MM.1S (cell line): Measurements from ENCODE around the gene ABCB4.

Experiments
- DNase-seq: peaks from one replicate; pipeline ENCODE4 v3.0.0-alpha.2; 2015
- H2AFZ ChIP-seq: fragments of 300-600 bp; sonication (generic); 2 replicates; pipeline ENCODE4 v1.6.0; 2016; ENCODE audit warnings: antibody characterized with exemption, low read length
- H3F3A ChIP-seq: fragments of 300-600 bp; sonication (generic); 2 replicates; pipeline ENCODE4 v1.6.1; 2016; ENCODE audit warnings: mild to moderate bottlenecking, antibody characterized with exemption, low read length, moderate library complexity, mixed read lengths; ENCODE audit not compliant: insufficient read depth
- H3K27ac ChIP-seq: fragments of 300-600 bp; sonication (generic); 2 replicates; pipeline ENCODE4 v1.5.1; 2016; ENCODE audit warnings: mild to moderate bottlenecking, low read length
- H3K27me3 ChIP-seq: fragments of 300-600 bp; sonication (generic); replicated peaks from 2 replicates; pipeline ENCODE4 v1.6.0; 2016; ENCODE audit warnings: low read length; ENCODE audit not compliant: insufficient read depth
- H3K36me3 ChIP-seq: fragments of 300-600 bp; sonication (generic); replicated peaks from 2 replicates; pipeline ENCODE4 v1.6.1; 2016; ENCODE audit warnings: mild to moderate bottlenecking, low read length, mixed read lengths; ENCODE audit not compliant: insufficient read depth
- H3K4me1 ChIP-seq: fragments of 300-600 bp; sonication (generic); 2 replicates; pipeline ENCODE4 v1.6.1; 2016; ENCODE audit warnings: low read length, mixed read lengths
- H3K4me2 ChIP-seq: fragments of 300-600 bp; sonication (generic); 2 replicates; pipeline ENCODE4 v1.6.0; 2016; ENCODE audit warnings: low read depth, low read length
- H3K4me3 ChIP-seq: fragments of 300-600 bp; sonication (generic); 2 replicates; pipeline ENCODE4 v1.5.1; 2016; ENCODE audit warnings: low read length, mixed read lengths
- H3K79me2 ChIP-seq: fragments of 300-600 bp; sonication (generic); 2 replicates; pipeline ENCODE4 v1.6.1; 2016; ENCODE audit warnings: mixed run types, low read length, mixed read lengths
- H3K9ac ChIP-seq: fragments of 300-600 bp; sonication (generic); 2 replicates; pipeline ENCODE4 v1.6.1; 2016; ENCODE audit warnings: low read length, mixed read lengths
- H3K9me2 ChIP-seq: fragments of 300-600 bp; sonication (generic); replicated peaks from 2 replicates; pipeline ENCODE4 v1.6.1; 2016; ENCODE audit warnings: mild to moderate bottlenecking, low read length, mixed read lengths; ENCODE audit not compliant: insufficient read depth
- H3K9me3 ChIP-seq: fragments of 300-600 bp; sonication (generic); replicated peaks from 2 replicates; pipeline ENCODE4 v1.6.1; 2016; ENCODE audit warnings: mild to moderate bottlenecking, low read length, mixed read lengths; ENCODE audit not compliant: insufficient read depth
- H4K20me1 ChIP-seq: fragments of 300-600 bp; sonication (generic); 2 replicates; pipeline ENCODE4 v1.6.1; 2016; ENCODE audit warnings: mild to moderate bottlenecking, low read length, moderate library complexity, mixed read lengths; ENCODE audit not compliant: insufficient read depth
- EZH2 ChIP-seq: fragments of 300-600 bp; sonication (generic); optimal IDR thresholded peaks from 2 replicates; pipeline ENCODE3; 2017; ENCODE audit warnings: low read depth, mild to moderate bottlenecking, antibody characterized with exemption, low read length, mixed read lengths
- EZH2phosphoT487 ChIP-seq: fragments of 300-600 bp; sonication (generic); IDR thresholded peaks from 2 replicates; pipeline ENCODE4 v1.6.1; 2018; ENCODE audit warnings: antibody characterized with exemption, low read length
- TF ChIP-seq, protein P1 (sequence below): fragments of 300-600 bp; sonication (generic); IDR thresholded peaks from 2 replicates; pipeline ENCODE4 v1.5.1; 2016; ENCODE audit warnings: antibody characterized with exemption, low read length, mixed read lengths

The ABCB4 gene

DNA sequence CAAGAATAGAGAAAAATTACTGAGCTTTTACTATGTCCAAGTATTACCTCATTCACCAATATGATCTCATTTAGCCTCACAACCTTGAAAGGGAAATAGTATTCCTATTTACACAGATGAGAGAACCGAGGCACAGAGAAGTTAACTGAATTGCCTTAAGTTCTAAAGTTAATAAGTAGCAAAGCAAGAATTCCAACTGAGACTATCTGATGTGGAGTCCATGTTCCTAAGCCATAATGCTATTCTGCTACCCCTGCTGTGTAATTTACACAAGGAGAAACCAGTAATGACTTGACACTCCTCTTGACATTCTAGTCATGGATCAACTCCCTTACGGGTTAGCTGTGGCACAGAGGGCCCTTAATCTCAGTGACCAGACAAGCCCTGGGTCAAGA lies 60.7 kb downstream of the ABCB4 start:
- Histone ChIP-seq H4K20me1 (no peaks in the 10 kb centered on the region), H3K4me3 (no peak overlapping the region), H3K9me2 (no peaks in the 10 kb centered on the region), H3K27ac (no peak overlapping the region), H3F3A (no peaks in the 10 kb centered on the region), H3K36me3 (no peaks in the 10 kb centered on the region), H3K4me2 (no peak overlapping the region), H3K79me2 (no peaks in the 10 kb centered on the region), H3K9ac (no peak overlapping the region), H3K27me3 (no peaks in the 10 kb centered on the region), H2AFZ (no peak overlapping the region), H3K9me3 (no peaks in the 10 kb centered on the region), H3K4me1 (no peaks in the 10 kb centered on the region)
- TF ChIP-seq EZH2 (no peak), EZH2phosphoT487 (no peak)
- TF ChIP-seq, protein P1, sequence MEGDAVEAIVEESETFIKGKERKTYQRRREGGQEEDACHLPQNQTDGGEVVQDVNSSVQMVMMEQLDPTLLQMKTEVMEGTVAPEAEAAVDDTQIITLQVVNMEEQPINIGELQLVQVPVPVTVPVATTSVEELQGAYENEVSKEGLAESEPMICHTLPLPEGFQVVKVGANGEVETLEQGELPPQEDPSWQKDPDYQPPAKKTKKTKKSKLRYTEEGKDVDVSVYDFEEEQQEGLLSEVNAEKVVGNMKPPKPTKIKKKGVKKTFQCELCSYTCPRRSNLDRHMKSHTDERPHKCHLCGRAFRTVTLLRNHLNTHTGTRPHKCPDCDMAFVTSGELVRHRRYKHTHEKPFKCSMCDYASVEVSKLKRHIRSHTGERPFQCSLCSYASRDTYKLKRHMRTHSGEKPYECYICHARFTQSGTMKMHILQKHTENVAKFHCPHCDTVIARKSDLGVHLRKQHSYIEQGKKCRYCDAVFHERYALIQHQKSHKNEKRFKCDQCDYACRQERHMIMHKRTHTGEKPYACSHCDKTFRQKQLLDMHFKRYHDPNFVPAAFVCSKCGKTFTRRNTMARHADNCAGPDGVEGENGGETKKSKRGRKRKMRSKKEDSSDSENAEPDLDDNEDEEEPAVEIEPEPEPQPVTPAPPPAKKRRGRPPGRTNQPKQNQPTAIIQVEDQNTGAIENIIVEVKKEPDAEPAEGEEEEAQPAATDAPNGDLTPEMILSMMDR: no peak
- DNase-seq: no peak

GRCh38 chr7:87413951-87414793 lies 61.3 kb downstream of the ABCB4 start:
- TF ChIP-seq, protein P1: no peak
- TF ChIP-seq EZH2 (no peak), EZH2phosphoT487 (no peak)
- DNase-seq: no peak
- no peaks in the 10 kb centered on the region for H3K9me2 ChIP-seq
- no peaks in the 10 kb centered on the region for H3K27me3 ChIP-seq
- no peaks in the 10 kb centered on the region for H3K4me1 ChIP-seq
- no peak overlapping the region for H3K4me3 ChIP-seq
- no peak overlapping the region for H2AFZ ChIP-seq
- no peak overlapping the region for H3K4me2 ChIP-seq
- H3K9me3 ChIP-seq: no peaks in the 10 kb centered on the region
- H3F3A ChIP-seq: no peaks in the 10 kb centered on the region
- H3K9ac ChIP-seq: no peak overlapping the region
- H4K20me1 ChIP-seq: no peaks in the 10 kb centered on the region
- no peaks in the 10 kb centered on the region for H3K36me3 ChIP-seq
- H3K79me2 ChIP-seq: no peaks in the 10 kb centered on the region
- H3K27ac ChIP-seq: no peak overlapping the region

DNA sequence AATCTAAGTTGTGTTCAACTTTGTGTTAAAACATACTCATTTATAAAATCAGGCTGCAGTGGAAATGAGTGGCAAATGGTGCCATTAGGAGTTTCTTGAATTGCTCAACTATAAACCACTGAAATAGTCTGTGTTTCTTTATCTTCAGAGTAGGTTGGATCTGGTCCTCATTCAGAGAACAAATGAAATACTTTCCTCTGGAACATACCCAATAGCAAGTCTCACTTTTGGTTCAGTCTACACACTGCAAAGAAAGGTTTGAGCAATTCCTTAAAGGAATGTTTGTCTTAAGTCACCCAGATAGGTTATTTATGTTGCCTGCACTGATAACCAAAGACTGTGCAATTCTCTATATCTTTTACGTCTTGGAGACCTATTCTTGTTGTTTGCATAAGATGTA lies 62.5 kb downstream of the ABCB4 start:
- Histone ChIP-seq H3K4me1 (no peaks in the 10 kb centered on the region), H3K9ac (no peak overlapping the region), H3K79me2 (no peaks in the 10 kb centered on the region), H3K9me2 (no peaks in the 10 kb centered on the region), H4K20me1 (no peaks in the 10 kb centered on the region), H3K9me3 (no peaks in the 10 kb centered on the region), H3F3A (no peaks in the 10 kb centered on the region), H3K27me3 (no peaks in the 10 kb centered on the region), H3K27ac (no peak overlapping the region), H3K4me3 (no peak overlapping the region), H3K4me2 (no peak overlapping the region), H2AFZ (no peak overlapping the region), H3K36me3 (no peaks in the 10 kb centered on the region)
- TF ChIP-seq EZH2: no peak
- no peak for TF ChIP-seq EZH2phosphoT487
- TF ChIP-seq, protein P1: no peak
- no peak for DNase-seq
